Epidermal melanocyte (primary cell): ENCODE measurements around the gene MEAF6.
"Not testable (repeated sequence)": the region's sequence is repeated elsewhere in the genome, so short reads cannot be mapped to it uniquely, and the experiment has no call there.

Experiments used
- DNase-seq: peaks from one replicate; pipeline ENCODE4 v3.0.0; 2011; ENCODE audit warnings: low spot score; ENCODE audit not compliant: insufficient read length

MEAF6 gene

GRCh38 chr1:37532418-37533156 is 18.0 kb upstream of the MEAF6 start:
- not testable (repeated sequence) for DNase-seq

- DNase-seq, result not testable (repeated sequence)
Measured at GRCh38 chr1:37529888-37530287, 15.3 kb upstream of the MEAF6 start.

- DNase-seq, result no peak
Measured at GRCh38 chr1:37519613-37520012, 5.0 kb upstream of the MEAF6 start.

GRCh38 chr1:37518929-37519328 is 4.4 kb upstream of the MEAF6 start:
- not testable (repeated sequence) for DNase-seq

GRCh38 chr1:37518241-37518640 is 3.7 kb upstream of the MEAF6 start:
- DNase-seq, result not testable (repeated sequence)

- no peak for DNase-seq
Measured at GRCh38 chr1:37517569-37517968, 3.0 kb upstream of the MEAF6 start.

- DNase-seq, result no peak
Measured at GRCh38 chr1:37515185-37516034, 844 bp upstream of the MEAF6 start.

- no peak for DNase-seq
Measured at GRCh38 chr1:37513795-37514349, 694 bp downstream of the MEAF6 start.

GRCh38 chr1:37509181-37509580 is 5.4 kb downstream of the MEAF6 start:
- no peak for DNase-seq

- no peak for DNase-seq
Measured at GRCh38 chr1:37506740-37507139, 7.8 kb downstream of the MEAF6 start.

- DNase-seq, result not testable (repeated sequence)
Measured at GRCh38 chr1:37502791-37503190, 11.8 kb downstream of the MEAF6 start.

GRCh38 chr1:37502104-37502503 is 12.5 kb downstream of the MEAF6 start:
- no peak for DNase-seq

GRCh38 chr1:37501661-37502060 is 12.9 kb downstream of the MEAF6 start:
- no peak for DNase-seq

- DNase-seq, result no peak
Measured at GRCh38 chr1:37498872-37499617, 15.5 kb downstream of the MEAF6 start.

GRCh38 chr1:37497832-37498231 is 16.7 kb downstream of the MEAF6 start:
- DNase-seq, result no peak

- no peak for DNase-seq
Measured at GRCh38 chr1:37495875-37496274, 18.7 kb downstream of the MEAF6 start.

- no peak for DNase-seq
Measured at GRCh38 chr1:37493336-37494098, 21.0 kb downstream of the MEAF6 start.

GRCh38 chr1:37487619-37487984 is 27.0 kb downstream of the MEAF6 start:
- DNase-seq, result no peak

- peak; percentile 77 for DNase-seq
Measured at GRCh38 chr1:37486680-37487618, 27.6 kb downstream of the MEAF6 start.
